Measurements from ENCODE around the gene EML1. TPM values are rescaled to one million over a fixed set of nuclear protein-coding genes. Genes with fewer than 3 reads are reported as not detected.

EML1 gene
- total and polyA plus RNA-seq, 2 of the 13 experiments (the other 11 are each of a cell fraction or from before 2014, with no cell fraction given), result 0.59 to 1.7 TPM

DNA sequence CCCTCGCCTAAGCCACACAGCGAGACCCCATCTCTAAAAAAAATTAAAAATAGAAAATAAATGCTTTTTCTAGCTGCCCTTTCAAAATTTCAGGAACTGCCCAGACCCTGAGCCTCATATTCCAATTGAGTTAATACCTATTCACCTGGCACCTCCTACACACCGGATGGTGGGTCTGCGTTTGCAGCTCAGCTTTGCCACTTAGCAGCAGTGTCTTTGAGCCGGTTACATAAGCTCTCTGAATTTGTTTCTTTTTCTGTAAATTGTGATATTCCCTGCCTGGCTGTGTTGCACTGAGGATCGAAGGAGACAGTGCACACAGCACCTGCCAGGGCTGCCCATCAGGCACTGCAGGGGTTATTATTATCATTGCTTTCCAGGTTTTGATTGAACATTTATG lies 125.6 kb downstream of the EML1 start:
- no peak overlapping the region for H3K4me3 ChIP-seq (replicated peaks in 1 of 3; ENCODE audit: insufficient read depth in 1 of 3, low read depth in 2 of 3, low read length in 3 of 3)
- H3K9ac ChIP-seq (ENCODE audit: insufficient read depth, low read depth, low read length), result no peak overlapping the region
- DNase-seq (ENCODE audit: low spot score) (no peak), ATAC-seq (no peak), FAIRE-seq (no peak)
- H3K9me3 ChIP-seq (ENCODE audit: low read length), result no peaks in the 10 kb centered on the region
- H3K27me3 ChIP-seq (ENCODE audit: control insufficient read depth in 1 of 2, insufficient read depth in 2 of 2, low read length in 2 of 2), result no peaks in the 10 kb centered on the region
- ChIA-PET CTCF (ENCODE audit: low intra/inter-chr PET ratio, low total read pairs) (no interaction called here), POLR2A (no interaction called here)
- H3K4me1 ChIP-seq (ENCODE audit: insufficient read depth, low read length), result peaks cover 18% of the 10 kb centered on the region
- no peak overlapping the region for H3K27ac ChIP-seq (ENCODE audit: extremely low read length, insufficient read depth, low read length)
- H4K20me1 ChIP-seq (ENCODE audit: insufficient read depth, low read length), result no peaks in the 10 kb centered on the region
- TF ChIP-seq ZNF17 (CRISPR knock-in tag; IDR thresholded peaks at IDR 0.05) (no peak), BHLHE40 (IDR thresholded peaks at IDR 0.05; ENCODE audit: low read length) (no peak), SAP130 (CRISPR knock-in tag; IDR thresholded peaks at IDR 0.05; ENCODE audit: low read depth) (no peak), HNRNPH1 (optimal IDR thresholded peaks at IDR 0.05; ENCODE audit: low read depth, low read length) (no peak), ZNF572 (CRISPR knock-in tag; IDR thresholded peaks at IDR 0.05) (no peak), SRY (CRISPR knock-in tag; IDR thresholded peaks at IDR 0.05) (no peak), ZNF850 (CRISPR knock-in tag; conservative IDR thresholded peaks at IDR 0.05) (no peak), ZNF33B (CRISPR knock-in tag; IDR thresholded peaks at IDR 0.05) (no peak), RBM39 (IDR thresholded peaks at IDR 0.05; ENCODE audit: low read depth, low read length, poor library complexity, severe bottlenecking) (no peak), ZSCAN25 (CRISPR knock-in tag; IDR thresholded peaks at IDR 0.05) (no peak), HOXA9 (CRISPR knock-in tag; IDR thresholded peaks at IDR 0.05; ENCODE audit: borderline replicate concordance) (no peak), ISX (CRISPR knock-in tag; conservative IDR thresholded peaks at IDR 0.05) (no peak), RFX3 (CRISPR knock-in tag; IDR thresholded peaks at IDR 0.05) (no peak), NFIC (IDR thresholded peaks at IDR 0.05; ENCODE audit: low read length) (no peak), ZNF350 (CRISPR knock-in tag; IDR thresholded peaks at IDR 0.05; ENCODE audit: borderline replicate concordance, low read depth) (no peak), ZNF7 (CRISPR knock-in tag; IDR thresholded peaks at IDR 0.05) (no peak)
- TF ChIP-seq, protein P1, sequence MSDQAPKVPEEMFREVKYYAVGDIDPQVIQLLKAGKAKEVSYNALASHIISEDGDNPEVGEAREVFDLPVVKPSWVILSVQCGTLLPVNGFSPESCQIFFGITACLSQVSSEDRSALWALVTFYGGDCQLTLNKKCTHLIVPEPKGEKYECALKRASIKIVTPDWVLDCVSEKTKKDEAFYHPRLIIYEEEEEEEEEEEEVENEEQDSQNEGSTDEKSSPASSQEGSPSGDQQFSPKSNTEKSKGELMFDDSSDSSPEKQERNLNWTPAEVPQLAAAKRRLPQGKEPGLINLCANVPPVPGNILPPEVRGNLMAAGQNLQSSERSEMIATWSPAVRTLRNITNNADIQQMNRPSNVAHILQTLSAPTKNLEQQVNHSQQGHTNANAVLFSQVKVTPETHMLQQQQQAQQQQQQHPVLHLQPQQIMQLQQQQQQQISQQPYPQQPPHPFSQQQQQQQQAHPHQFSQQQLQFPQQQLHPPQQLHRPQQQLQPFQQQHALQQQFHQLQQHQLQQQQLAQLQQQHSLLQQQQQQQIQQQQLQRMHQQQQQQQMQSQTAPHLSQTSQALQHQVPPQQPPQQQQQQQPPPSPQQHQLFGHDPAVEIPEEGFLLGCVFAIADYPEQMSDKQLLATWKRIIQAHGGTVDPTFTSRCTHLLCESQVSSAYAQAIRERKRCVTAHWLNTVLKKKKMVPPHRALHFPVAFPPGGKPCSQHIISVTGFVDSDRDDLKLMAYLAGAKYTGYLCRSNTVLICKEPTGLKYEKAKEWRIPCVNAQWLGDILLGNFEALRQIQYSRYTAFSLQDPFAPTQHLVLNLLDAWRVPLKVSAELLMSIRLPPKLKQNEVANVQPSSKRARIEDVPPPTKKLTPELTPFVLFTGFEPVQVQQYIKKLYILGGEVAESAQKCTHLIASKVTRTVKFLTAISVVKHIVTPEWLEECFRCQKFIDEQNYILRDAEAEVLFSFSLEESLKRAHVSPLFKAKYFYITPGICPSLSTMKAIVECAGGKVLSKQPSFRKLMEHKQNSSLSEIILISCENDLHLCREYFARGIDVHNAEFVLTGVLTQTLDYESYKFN (CRISPR knock-in tag; conservative IDR thresholded peaks at IDR 0.05), result no peak
- TF ChIP-seq, protein P2, sequence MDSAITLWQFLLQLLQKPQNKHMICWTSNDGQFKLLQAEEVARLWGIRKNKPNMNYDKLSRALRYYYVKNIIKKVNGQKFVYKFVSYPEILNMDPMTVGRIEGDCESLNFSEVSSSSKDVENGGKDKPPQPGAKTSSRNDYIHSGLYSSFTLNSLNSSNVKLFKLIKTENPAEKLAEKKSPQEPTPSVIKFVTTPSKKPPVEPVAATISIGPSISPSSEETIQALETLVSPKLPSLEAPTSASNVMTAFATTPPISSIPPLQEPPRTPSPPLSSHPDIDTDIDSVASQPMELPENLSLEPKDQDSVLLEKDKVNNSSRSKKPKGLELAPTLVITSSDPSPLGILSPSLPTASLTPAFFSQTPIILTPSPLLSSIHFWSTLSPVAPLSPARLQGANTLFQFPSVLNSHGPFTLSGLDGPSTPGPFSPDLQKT (CRISPR knock-in tag; IDR thresholded peaks at IDR 0.05; ENCODE audit: borderline replicate concordance), result no peak
- TF ChIP-seq, protein P3, sequence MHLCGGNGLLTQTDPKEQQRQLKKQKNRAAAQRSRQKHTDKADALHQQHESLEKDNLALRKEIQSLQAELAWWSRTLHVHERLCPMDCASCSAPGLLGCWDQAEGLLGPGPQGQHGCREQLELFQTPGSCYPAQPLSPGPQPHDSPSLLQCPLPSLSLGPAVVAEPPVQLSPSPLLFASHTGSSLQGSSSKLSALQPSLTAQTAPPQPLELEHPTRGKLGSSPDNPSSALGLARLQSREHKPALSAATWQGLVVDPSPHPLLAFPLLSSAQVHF (CRISPR knock-in tag; IDR thresholded peaks at IDR 0.05), result no peak
- no TSS peak for BruUV-seq (replicated peaks)
- no peak overlapping the region for H3K4me2 ChIP-seq (ENCODE audit: low read depth, low read length)
- 64% methylated on average over 6 of the region's 6 CpGs for WGBS (ENCODE audit: low lambda C conversion rate)
- no peaks in the 10 kb centered on the region for H3K36me3 ChIP-seq (replicated peaks in 1 of 2; ENCODE audit: control insufficient read depth in 1 of 2, insufficient read depth in 2 of 2, low read length in 2 of 2)
- no peak overlapping the region for H2AFZ ChIP-seq (ENCODE audit: low read length)
- no peaks in the 10 kb centered on the region for H3K79me2 ChIP-seq (ENCODE audit: insufficient read depth, low read length)
- in situ Hi-C loops (cut with HindIII; ENCODE audit: extremely low pct_ligation_motif_present, low pct_unique_long_range_greater_than_20kb), result no loop called here
- intact Hi-C loops (cut with micrococcal nuclease; ENCODE audit: unreplicated experiment), result no loop called here
